ENCODE results near the gene KRT20.

DNA sequence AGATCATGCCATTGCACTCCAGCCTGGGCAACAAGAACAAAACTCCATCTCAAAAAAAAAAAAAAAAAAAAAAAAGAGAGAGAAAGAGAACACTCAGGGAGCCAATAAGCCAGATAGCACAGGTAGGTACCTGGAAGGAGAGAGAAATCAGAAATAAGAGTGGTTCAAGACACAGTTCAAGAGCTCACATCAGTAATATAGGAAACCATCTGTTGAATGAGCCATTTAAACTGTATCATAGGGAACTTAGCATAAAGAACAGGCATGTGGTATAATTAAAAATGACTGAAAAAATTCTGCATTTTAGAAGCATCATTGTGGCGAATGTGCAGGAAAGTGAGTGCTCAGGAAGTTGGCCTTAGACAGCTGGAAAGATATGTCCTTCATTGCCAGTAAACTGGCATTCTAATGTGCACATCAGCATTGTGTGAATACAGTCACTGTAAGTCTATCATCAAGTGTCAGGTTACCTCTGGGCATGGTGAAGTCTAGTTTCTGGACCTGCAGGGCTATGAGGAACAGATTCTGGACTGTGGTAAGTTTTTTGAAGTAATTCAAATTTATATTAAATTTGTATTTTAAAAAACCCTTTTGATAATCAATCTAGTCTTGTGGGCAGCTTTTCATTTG is 38.4 kb downstream of the KRT20 start:
- no peak for TF ChIP-seq ATF3 (CRISPR knock-in tag; IDR thresholded peaks at IDR 0.05)
- no peak for TF ChIP-seq CTCF (CRISPR knock-in tag; IDR thresholded peaks at IDR 0.05)
- TF ChIP-seq NFYB (CRISPR knock-in tag; IDR thresholded peaks at IDR 0.05), result no peak

Data from HepG2 (cell line).